ENCODE results near the gene TAS1R3.

The TAS1R3 gene

GRCh38 chr1:1331068-1331965 is at the start of gene TAS1R3:
TSS of gene TAS1R3 (plus strand) at chr1:1331280. CDS start at chr1:1331346, 66 bp downstream.
- H3K4me3 ChIP-seq (ENCODE audit: low read depth, low read length) = no peak within 1 kb of the TSS

GRCh38 chr1:1281533-1282321 is 49.4 kb upstream of the TAS1R3 start:
- H3K4me3 ChIP-seq (ENCODE audit: low read depth, low read length) = no peak overlapping the region

GRCh38 chr1:1282998-1283397 is 48.1 kb upstream of the TAS1R3 start:
- H3K4me3 ChIP-seq (ENCODE audit: low read depth, low read length) = no peak overlapping the region

GRCh38 chr1:1283821-1284220 is 47.3 kb upstream of the TAS1R3 start:
- H3K4me3 ChIP-seq (ENCODE audit: low read depth, low read length) = no peak overlapping the region

GRCh38 chr1:1284221-1285101 is 46.6 kb upstream of the TAS1R3 start:
- no peak overlapping the region for H3K4me3 ChIP-seq (ENCODE audit: low read depth, low read length)

GRCh38 chr1:1285102-1285571 is 45.9 kb upstream of the TAS1R3 start:
- H3K4me3 ChIP-seq (ENCODE audit: low read depth, low read length) = no peak overlapping the region

- H3K4me3 ChIP-seq (ENCODE audit: low read depth, low read length) = no peak overlapping the region
Observed at GRCh38 chr1:1285611-1286311, 45.3 kb upstream of the TAS1R3 start.

GRCh38 chr1:1286313-1287261 is 44.5 kb upstream of the TAS1R3 start:
- H3K4me3 ChIP-seq (ENCODE audit: low read depth, low read length) = no peak overlapping the region

GRCh38 chr1:1287288-1288110 is 43.6 kb upstream of the TAS1R3 start:
- H3K4me3 ChIP-seq (ENCODE audit: low read depth, low read length) = no peak overlapping the region

GRCh38 chr1:1290238-1290731 is 40.8 kb upstream of the TAS1R3 start:
- no peak overlapping the region for H3K4me3 ChIP-seq (ENCODE audit: low read depth, low read length)

- H3K4me3 ChIP-seq (ENCODE audit: low read depth, low read length) = no peak overlapping the region
Observed at GRCh38 chr1:1291023-1291528, 40.0 kb upstream of the TAS1R3 start.

- no peak overlapping the region for H3K4me3 ChIP-seq (ENCODE audit: low read depth, low read length)
Observed at GRCh38 chr1:1291548-1292441, 39.3 kb upstream of the TAS1R3 start.

- H3K4me3 ChIP-seq (ENCODE audit: low read depth, low read length) = no peak overlapping the region
Observed at GRCh38 chr1:1292442-1292779, 38.7 kb upstream of the TAS1R3 start.

GRCh38 chr1:1292851-1293250 is 38.2 kb upstream of the TAS1R3 start:
- no peak overlapping the region for H3K4me3 ChIP-seq (ENCODE audit: low read depth, low read length)

- no peak overlapping the region for H3K4me3 ChIP-seq (ENCODE audit: low read depth, low read length)
Observed at GRCh38 chr1:1293263-1294249, 37.5 kb upstream of the TAS1R3 start.
